Transverse colon (tissue), 4 donors: ENCODE data around the gene CLEC20A. TPM values are rescaled to one million over a fixed set of nuclear protein-coding genes. Genes with fewer than 3 reads are reported as not detected.
A peak's percentile ranks its signal among the peaks of the same experiment; 100 is the strongest.

Source experiments
- DNase-seq: peaks from one replicate; pipeline ENCODE4 v3.0.0-alpha.2; 2019
- H3K27ac ChIP-seq, 4 donors: fragments of 200-600 bp; sonication (generic); 2 replicates each; pipeline ENCODE4 v1.5.1; 2016 to 2018; ENCODE audit warnings: inconsistent platforms in 4 of 4
- H3K27me3 ChIP-seq: fragments of 200-600 bp; sonication (generic); 2 replicates; pipeline ENCODE4 v1.5.1; 2017; ENCODE audit warnings: inconsistent platforms
- H3K36me3 ChIP-seq, 4 donors: fragments of 200-600 bp; sonication (generic); 2 replicates each; pipeline ENCODE4 v1.5.1; 2017 to 2019; ENCODE audit warnings: inconsistent platforms in 4 of 4
- H3K4me1 ChIP-seq, 4 donors: fragments of 200-600 bp; sonication (generic); 2 replicates each; pipeline ENCODE4 v1.5.1; 2017 to 2020; ENCODE audit warnings: inconsistent platforms in 4 of 4
- H3K4me3 ChIP-seq, 4 donors: fragments of 200-600 bp; sonication (generic); 1 replicate in 1 of 4; 2 replicates in 3 of 4; pipeline versions ENCODE4 v1.5.1 to v1.6.1; 2017 to 2019; ENCODE audit warnings: inconsistent platforms in 4 of 4
- H3K9me3 ChIP-seq, 2 donors: fragments of 200-600 bp; sonication (generic); 2 replicates each; pipeline ENCODE4 v1.5.1; 2017 to 2019; ENCODE audit warnings: inconsistent platforms in 2 of 2
- EP300 ChIP-seq: sonication (generic); formaldehyde crosslinking; IDR thresholded peaks from one replicate; pipeline ENCODE4 v1.6.1; 2017; ENCODE audit warnings: antibody characterized with exemption, low read depth
- POLR2A ChIP-seq: fragments of 450-650 bp; IDR thresholded peaks from one replicate; pipeline ENCODE4 v1.6.1; 2016; ENCODE audit warnings: antibody characterized with exemption, mild to moderate bottlenecking, moderate library complexity
- POLR2AphosphoS5 ChIP-seq, 3 donors: sonication (generic); formaldehyde crosslinking; IDR thresholded peaks; one replicate each; pipeline ENCODE4 v1.6.1; 2016; ENCODE audit warnings: antibody characterized with exemption in 3 of 3
- WGBS, 2 donors: methylation state at CpG; one replicate each; pipeline ENCODE4 v1.1.5; 2018; ENCODE audit warnings: low coverage in 1 of 2; 5-methylcytosine and 5-hydroxymethylcytosine counted together
- in situ Hi-C, 4 donors: fragments of 200-750 bp; cut with MboI; loops; one replicate each; pipeline versions ENCODE4 v1.15.0 to v1.15.1; 2017; ENCODE audit warnings: low sequenced_read_pairs in 3 of 4, low pct_ligation_motif_present in 1 of 4, low pct_unique_long_range_greater_than_20kb in 1 of 4
- intact Hi-C: fragments of 100-400 bp; cut with DNase I; formaldehyde crosslinking; loops from one replicate; pipeline ENCODE4 v1.15.1; 2023; ENCODE audit warnings: low total_unique reads
- total RNA-seq, 4 donors: library from RNA; depleted of rRNA; stranded (reverse); fragments of >200 nt; gene quantifications; one replicate each; pipeline ENCODE4 v1.1.0, GENCODE V29; 2016
- TF ChIP-seq, protein P1 (sequence below), 5 experiments: fragments of 200-600 bp in 3 of 5; fragments of 450-650 bp in 2 of 5; sonication (generic) in 3 of 5; IDR thresholded peaks; 1 replicate in 2 of 5; 2 replicates in 3 of 5; pipeline ENCODE4 v1.5.1; 2016 to 2017; ENCODE audit warnings: antibody characterized with exemption in 5 of 5, inconsistent platforms in 3 of 5, mild to moderate bottlenecking in 2 of 5, moderate library complexity in 1 of 5

The CLEC20A gene
- total RNA-seq, 4 donors from 2014 or later = not detected

DNA sequence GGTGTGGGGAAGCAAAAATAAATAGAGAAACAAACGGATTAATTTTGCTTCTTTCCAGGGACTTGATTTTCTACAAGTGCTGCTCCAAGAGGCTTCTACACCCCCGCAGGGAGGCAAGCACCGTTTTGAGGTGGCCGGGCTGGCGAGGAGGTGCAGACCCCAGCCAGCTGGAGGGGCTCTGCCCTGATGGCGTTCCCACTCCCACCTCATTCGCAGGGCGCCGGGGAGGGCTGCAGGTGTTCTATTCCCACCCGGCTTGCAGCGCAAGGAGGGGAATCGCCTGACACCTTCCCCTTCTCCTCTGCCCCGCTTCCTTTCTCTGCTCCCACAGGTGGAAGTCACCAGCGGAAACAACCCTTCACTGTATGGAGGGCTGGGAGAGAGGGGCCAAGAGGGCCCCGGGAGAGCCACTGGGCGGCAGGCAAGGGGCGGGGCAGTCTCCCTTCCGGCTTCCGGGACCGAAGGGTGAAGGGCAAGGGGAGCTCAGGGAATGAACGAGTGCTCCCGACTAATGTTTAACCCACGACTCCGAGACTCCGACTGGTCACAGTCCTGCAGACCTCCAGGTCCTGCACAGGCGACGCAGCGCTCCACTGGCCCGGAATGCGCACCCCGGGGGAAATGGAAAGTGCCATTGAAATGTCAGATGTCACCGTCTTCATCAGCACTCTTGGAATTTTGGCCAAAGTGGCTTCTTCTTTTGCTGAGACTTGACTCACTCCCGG is 45.2 kb upstream of the CLEC20A start:
- 0 to 5% methylated on average over 2 to 33 of the region's 33 CpGs for WGBS, 2 donors
- DNase-seq = peak; percentile 83

DNA sequence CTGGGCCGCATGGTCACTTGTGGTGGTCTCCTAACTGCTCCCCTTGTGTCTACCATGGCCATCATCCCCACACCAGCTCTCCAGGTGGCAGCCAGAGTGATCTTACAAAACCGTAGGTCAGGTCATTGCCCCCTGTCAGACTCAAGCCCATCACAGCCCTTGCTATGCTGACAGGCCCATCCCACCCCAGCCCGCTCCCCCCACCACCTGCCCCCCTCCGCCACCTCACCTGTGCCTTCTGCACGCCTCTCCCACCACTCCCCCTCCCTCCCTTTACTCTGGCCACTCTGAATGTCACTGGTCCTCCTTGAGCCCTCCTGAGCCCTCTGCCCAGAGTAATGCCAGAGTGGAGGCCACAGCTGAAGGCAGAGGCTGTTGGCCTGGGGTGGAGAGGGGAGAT is 44.6 kb upstream of the CLEC20A start:
- intact Hi-C loops = no loop called here

More for the DNA sequence above, 45.2 kb upstream of the CLEC20A start:
- Histone ChIP-seq H3K4me3 (peak overlapping the region; percentile 62 to 98 (median 71)), H3K36me3 (no peaks in the 10 kb centered on the region), H3K4me1 (peaks cover 15 to 42% (median 26%) of the 10 kb centered on the region in 4 donors), H3K27me3 (no peaks in the 10 kb centered on the region), H3K27ac (peak overlapping the region; percentile 89 to 96 (median 92)), H3K9me3 (no peaks in the 10 kb centered on the region)
- no peak for TF ChIP-seq EP300
- TF ChIP-seq POLR2AphosphoS5 (IDR thresholded peaks at IDR 0.05) = peak in 2 of 3 donors; percentile 41 to 54
- peak; percentile 68 for TF ChIP-seq POLR2A
- in situ Hi-C loops = loop anchor here (10.0 to 25.0 kb wide), 4 partner anchors 193 to 820 kb away; partner anchors contain the start of gene AXDND1 (in 3 of the 4)
- intact Hi-C loops = loop anchor here (2.0 kb wide), 1 partner anchor 211 kb away; no protein-coding TSS in a partner anchor

GRCh38 chr1:178540646-178541045 is 43.9 kb upstream of the CLEC20A start:
- intact Hi-C loops (no loop called here), in situ Hi-C loops (loop anchor here (10.0 to 25.0 kb wide), 4 partner anchors 194 to 822 kb away; partner anchors contain the start of gene AXDND1 (in 3 of the 4))
- peaks cover 15 to 51% (median 27%) of the 10 kb centered on the region in 4 donors for H3K4me1 ChIP-seq
- no peak overlapping the region for H3K27ac ChIP-seq
- H3K27me3 ChIP-seq = no peaks in the 10 kb centered on the region
- no peak for DNase-seq
- no peak overlapping the region for H3K4me3 ChIP-seq
- 75 to 79% methylated on average over 3 to 7 of the region's 7 CpGs for WGBS, 2 donors
- TF ChIP-seq, protein P1, sequence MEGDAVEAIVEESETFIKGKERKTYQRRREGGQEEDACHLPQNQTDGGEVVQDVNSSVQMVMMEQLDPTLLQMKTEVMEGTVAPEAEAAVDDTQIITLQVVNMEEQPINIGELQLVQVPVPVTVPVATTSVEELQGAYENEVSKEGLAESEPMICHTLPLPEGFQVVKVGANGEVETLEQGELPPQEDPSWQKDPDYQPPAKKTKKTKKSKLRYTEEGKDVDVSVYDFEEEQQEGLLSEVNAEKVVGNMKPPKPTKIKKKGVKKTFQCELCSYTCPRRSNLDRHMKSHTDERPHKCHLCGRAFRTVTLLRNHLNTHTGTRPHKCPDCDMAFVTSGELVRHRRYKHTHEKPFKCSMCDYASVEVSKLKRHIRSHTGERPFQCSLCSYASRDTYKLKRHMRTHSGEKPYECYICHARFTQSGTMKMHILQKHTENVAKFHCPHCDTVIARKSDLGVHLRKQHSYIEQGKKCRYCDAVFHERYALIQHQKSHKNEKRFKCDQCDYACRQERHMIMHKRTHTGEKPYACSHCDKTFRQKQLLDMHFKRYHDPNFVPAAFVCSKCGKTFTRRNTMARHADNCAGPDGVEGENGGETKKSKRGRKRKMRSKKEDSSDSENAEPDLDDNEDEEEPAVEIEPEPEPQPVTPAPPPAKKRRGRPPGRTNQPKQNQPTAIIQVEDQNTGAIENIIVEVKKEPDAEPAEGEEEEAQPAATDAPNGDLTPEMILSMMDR (IDR thresholded peaks at IDR 0.05) = no peak
- TF ChIP-seq POLR2A = no peak
- no peak for TF ChIP-seq POLR2AphosphoS5 (IDR thresholded peaks at IDR 0.05)
- no peak for TF ChIP-seq EP300
- H3K36me3 ChIP-seq = no peaks in the 10 kb centered on the region
- H3K9me3 ChIP-seq = no peaks in the 10 kb centered on the region

More for the DNA sequence above, 44.6 kb upstream of the CLEC20A start:
- H3K27me3 ChIP-seq = no peaks in the 10 kb centered on the region
- in situ Hi-C loops = loop anchor here (10.0 to 25.0 kb wide), 4 partner anchors 193 to 821 kb away; partner anchors contain the start of gene AXDND1 (in 3 of the 4)
- peak overlapping the region in 2 of 4 donors; percentile 65 to 77 for H3K4me3 ChIP-seq
- TF ChIP-seq POLR2A = no peak
- no peak for TF ChIP-seq EP300
- no peak for TF ChIP-seq POLR2AphosphoS5 (IDR thresholded peaks at IDR 0.05)
- TF ChIP-seq, protein P1 (IDR thresholded peaks at IDR 0.05) = no peak
- peak overlapping the region; percentile 89 to 96 (median 92) for H3K27ac ChIP-seq
- WGBS, 2 donors = 85 to 100% methylated on average over 2 to 5 of the region's 5 CpGs
- no peaks in the 10 kb centered on the region for H3K9me3 ChIP-seq
- H3K4me1 ChIP-seq = peaks cover 15 to 47% (median 27%) of the 10 kb centered on the region in 4 donors
- H3K36me3 ChIP-seq = no peaks in the 10 kb centered on the region
- no peak for DNase-seq

DNA sequence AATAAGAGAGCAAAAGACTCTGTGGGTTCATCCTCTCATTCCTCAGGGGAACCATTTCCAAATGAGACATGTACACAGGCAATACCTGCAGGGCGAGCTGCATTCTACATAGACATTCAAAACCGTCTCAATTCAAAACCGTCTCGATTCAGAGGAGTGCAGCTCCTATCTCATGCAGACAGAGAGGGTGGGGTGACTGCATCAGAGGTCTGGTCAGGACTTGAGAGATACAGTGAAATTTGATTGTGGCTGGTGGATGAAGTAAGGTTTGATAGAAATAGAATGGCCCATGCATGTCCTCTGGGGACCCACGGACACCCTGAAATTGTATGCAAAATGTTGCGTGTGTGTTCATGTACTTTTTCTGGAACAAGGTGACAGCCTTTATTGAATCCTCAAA is 43.4 kb upstream of the CLEC20A start:
- no peak overlapping the region for H3K27ac ChIP-seq
- no peak for DNase-seq
- no peak overlapping the region for H3K4me3 ChIP-seq
- 84 to 85% methylated on average over 5 to 6 of the region's 6 CpGs for WGBS, 2 donors
- no peaks in the 10 kb centered on the region for H3K9me3 ChIP-seq
- intact Hi-C loops (no loop called here), in situ Hi-C loops (loop anchor here (10.0 to 25.0 kb wide), 4 partner anchors 195 to 822 kb away; partner anchors contain the start of gene AXDND1 (in 3 of the 4))
- H3K4me1 ChIP-seq = peaks cover 15 to 51% (median 27%) of the 10 kb centered on the region in 4 donors
- no peaks in the 10 kb centered on the region for H3K36me3 ChIP-seq
- no peaks in the 10 kb centered on the region for H3K27me3 ChIP-seq
- TF ChIP-seq POLR2AphosphoS5 (IDR thresholded peaks at IDR 0.05) (no peak), EP300 (no peak), POLR2A (no peak)
- TF ChIP-seq, protein P1 (IDR thresholded peaks at IDR 0.05) = no peak
